Activated CD4-positive, alpha-beta T cell treated with anti-CD3 and anti-CD28 coated beads for 1 hour (primary cell): ENCODE results near the gene RAB11FIP2.

Experiments
- DNase-seq: peaks from one replicate; pipeline ENCODE4 v3.0.0-alpha.2; 2020

RAB11FIP2 gene

DNA sequence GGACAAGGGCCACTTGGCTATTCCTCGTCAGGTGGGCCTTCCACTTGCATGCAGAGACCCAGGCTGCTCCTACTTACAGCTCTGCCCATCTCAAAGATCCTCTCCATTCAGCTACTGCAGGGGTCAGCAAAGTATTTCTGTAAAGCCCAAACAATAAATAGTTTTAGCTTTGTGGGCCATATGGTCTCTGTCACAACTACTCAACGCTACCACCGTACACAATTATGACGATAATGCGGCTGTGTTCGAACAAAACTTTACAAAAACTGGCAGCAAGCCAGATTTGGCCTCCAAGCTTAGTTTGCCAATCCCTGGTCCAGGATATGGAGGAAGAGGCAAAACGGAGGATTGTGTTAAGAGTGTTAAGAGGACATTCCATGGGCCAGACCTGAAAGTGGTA, 12.8 kb downstream of the RAB11FIP2 start:
- no peak for DNase-seq

DNA sequence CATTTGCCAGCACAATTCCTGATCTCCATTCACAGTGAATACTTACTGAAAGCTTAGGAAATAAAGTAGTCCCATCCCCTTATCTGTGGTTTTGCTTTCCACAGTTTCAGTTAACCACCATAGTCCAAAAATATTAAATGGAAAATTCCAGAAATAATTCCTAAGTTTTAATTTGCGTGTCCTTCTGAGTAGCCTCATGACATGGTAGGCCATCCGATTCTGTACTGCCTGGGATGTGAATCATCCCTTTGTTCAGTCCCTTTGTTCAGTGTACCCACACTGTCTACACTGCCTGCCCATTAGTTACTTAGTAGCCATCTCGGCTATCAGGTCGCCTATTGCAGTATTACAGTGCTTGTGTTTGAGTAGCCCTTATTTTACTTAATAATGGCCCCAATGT, 14.2 kb downstream of the RAB11FIP2 start:
- DNase-seq: no peak

DNA sequence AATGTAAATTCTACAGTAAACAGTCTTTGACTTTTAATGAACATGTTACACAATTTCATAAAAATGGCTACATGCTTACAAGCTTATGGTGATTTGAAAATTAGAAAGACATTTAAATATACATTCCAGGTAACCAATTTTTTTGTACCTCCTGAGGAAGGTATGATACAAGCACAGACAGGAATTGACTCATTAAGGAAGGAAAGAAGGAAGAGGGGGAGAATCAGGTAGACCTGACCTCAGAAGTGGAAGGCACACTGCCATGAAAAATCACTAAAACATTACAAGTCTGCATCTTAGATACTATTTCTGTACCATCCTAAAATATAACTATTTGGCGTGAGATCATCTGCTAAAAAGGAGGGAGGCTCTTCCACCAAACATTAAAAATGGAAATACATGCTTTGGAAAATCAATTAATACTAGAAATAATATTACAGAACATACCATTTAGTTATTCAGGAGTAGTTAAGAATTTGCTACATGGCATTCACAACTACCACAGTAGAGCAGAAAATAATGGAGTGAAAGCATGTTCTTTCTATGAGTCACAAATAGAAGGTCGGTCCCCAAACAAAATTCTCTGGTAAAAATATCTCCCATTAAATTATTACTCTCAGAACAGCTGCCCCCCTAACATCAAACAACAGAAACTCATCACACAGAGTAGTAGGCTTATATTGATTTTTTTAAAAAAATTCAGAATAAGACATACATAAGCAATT, 15.2 kb downstream of the RAB11FIP2 start:
- no peak for DNase-seq

DNA sequence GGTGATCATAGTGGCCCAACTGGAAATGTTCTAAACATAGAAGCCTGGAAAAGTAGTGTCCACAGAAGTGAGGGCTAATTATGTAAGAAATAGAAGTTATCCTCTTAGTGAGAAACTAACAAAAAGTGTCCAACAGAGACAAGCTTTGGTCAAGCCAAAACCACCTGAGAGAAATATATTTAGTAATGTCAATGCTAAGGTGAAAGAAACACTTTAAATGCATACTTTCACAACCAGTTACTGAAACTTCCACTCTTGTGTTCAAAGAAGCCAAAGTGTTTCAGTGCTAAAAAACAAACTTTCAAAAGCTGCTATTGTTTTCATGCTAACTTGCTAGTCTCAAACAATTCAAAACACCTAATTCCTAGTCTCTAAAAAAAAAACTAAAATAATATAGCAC, 18.1 kb downstream of the RAB11FIP2 start:
- no peak for DNase-seq

DNA sequence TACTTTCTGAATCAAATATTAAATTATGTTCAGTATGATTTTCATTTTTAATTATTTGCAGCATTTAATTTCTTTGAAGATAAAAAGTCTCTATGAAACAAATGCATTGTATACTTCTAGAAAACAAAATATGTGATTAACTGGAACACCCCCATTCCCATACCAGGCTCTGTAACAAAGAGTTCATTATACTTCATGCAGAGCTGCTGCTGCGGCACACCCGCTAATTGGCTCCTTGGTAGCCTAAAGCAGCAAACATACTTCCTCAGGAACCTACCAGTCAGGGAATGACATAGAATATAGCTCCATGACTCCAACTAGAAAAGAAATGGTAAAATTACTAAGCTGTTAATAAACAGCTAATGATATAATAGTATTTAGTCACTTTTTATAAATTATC, 19.3 kb downstream of the RAB11FIP2 start:
- no peak for DNase-seq

DNA sequence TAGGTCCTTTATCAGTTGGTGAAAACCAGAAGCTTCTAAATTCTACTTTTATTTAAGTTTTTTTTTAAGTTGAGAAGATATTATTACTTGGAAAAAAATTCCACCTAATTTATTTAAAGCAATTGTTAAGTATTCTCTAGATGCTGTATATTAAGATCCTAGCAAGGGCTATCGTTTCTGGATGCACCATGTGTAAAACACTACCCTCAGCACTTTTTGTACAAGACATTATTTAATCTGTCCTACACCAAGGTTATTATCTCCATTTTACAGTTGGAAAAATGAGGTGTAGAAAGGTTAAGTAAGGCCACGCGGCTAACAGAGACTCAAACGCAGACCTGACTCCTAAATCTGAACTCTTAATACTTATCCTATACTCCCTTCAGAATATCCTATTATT, 19.8 kb downstream of the RAB11FIP2 start:
- no peak for DNase-seq

DNA sequence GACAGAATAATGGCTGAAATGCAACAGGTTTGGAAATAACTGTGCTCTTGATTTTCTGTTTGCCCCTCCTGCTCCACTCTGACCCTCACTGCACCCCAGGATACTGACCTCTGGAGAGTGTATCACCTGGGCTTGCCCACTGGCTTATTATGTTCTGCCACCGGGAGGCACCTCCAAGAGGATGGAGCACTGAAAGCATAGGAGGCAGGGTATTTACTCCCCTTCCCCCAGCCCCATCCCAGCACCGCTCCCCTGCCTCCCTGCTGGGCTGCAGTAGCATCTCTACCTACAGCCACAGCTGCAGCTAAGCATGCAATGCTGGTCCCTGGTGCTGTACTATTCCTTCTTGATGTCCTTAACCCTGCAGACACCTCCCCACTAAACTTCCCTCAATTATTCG, 26.4 kb downstream of the RAB11FIP2 start:
- DNase-seq: no peak

DNA sequence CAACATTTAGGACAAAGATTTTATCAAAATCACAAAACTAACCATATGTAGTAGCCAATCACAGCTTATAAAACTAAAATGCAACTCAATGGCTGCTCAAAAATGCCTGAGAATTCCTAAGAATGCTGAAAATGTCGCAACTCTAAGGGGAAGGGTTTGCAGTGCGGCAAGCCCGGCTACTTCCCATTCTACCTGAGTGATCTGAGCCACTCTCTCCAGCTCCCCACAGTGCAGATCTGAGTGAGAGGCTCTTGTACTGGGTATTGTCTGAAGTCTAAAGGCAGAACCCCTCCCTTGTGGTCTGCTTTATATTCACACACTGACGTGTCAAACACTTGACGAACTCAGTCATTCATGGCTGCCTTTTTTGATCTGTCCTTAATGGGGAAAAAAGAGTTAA, 28.9 kb downstream of the RAB11FIP2 start:
- DNase-seq: no peak

DNA sequence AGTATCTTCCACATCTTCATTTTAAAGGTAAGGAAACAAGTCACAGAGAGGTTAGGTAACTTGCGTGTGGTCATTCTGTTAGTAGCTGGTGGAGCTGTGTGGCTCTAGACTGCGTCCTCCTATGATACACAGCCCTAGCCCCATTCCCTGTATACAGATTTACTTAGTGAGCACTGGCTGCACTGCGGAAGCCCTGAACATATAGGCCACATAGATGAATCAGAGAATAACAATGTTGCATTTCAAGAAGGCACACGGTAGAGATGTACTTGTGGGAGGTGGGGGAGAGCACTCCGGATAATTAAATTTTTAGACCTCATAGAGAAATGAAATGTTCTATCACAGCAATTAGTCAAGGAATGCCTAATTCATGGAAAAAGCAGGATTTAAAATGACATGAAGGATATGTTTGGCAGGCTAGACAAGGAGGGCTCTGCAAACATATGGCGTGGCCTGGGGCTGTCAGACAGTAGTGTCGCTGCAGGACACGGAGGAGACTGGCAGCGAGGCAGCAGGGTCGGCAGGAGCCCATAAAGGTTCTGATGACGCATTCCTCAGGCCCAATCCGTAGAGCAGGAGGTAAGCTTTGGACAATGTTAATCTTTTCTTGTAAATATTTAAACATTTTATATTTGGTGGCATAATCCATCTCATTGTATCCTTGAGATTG, 29.5 kb downstream of the RAB11FIP2 start:
- DNase-seq: no peak

DNA sequence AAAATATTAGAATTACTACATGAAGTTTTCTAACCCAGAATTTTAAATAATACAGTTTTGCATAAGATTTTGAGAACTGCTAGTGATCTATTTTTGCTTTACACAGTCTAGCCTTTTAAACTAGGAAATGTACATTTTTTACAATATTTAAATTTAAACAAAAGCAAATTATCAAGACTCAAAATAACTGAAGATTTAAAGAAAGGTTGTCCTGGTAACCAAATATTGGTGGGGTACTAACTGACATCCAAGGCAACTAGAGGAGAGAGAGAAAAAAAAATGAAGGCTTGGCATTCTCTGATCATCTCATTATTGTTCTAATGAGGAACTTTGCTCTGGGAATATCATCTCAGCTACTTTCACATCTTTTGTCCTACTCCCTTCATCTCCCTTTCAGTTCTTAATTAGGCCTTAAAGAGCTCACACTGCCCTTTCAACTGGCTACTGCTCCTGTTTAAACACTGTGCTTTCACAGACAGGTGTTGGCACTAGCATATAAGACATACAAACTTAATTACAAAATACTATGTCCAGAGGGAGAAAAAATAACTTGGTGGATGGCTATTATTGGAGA, 33.7 kb downstream of the RAB11FIP2 start:
- no peak for DNase-seq

DNA sequence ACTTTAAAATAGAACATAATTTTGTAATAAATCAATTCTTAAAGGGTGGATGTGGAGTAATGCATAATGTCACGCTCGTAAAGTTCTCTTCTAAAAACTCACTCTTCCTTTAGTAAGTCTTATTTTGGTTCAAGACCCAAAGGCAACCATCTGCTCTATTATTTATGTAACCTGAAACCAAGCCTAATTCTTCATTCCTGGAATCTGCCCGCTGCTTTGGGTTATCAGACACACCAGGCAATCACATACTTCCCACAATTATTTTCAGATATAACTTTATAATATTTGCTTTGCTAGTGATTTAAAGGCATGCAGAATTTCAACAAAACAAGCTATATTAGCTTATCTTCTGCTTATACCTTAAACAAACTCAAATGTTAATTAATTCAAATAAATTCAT, 39.0 kb downstream of the RAB11FIP2 start:
- no peak for DNase-seq

DNA sequence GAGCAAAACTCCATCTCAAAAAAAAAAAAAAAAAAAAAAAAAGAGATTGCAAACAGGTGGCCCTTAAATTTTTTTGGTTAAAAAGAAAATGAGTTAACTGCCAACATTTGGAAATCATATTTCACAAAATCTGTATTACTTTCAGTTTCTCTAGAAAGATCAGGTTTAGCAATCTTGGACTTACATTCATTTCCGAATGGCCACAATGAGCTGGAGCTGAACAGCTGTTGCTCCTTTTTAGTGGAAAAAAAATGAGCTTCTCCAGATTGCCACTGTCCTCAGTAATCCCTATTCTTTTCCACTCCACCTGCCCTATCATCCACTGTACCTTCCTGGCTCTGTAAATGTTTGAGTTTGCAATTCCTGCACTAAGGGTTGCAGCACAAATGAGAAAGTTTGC, 43.6 kb downstream of the RAB11FIP2 start:
- DNase-seq: no peak

DNA sequence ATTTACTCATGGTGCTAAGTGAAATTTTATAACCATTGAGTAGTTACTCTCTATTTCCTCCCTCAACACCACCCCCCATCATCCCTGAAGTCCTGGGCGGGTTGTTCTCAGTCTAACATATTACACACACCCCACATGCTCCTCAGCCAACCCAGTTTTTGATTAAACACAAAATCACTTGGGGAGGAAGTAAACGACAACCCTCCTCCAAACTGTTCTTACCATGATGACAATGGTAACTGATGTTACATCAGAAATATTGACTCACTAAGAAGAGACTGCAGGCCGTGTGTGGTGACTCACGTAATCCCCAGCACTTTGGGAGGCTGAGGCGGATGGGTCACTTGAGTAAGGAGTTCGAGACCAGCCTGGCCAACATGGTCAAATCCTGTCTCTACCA, 44.2 kb downstream of the RAB11FIP2 start:
- DNase-seq: no peak

DNA sequence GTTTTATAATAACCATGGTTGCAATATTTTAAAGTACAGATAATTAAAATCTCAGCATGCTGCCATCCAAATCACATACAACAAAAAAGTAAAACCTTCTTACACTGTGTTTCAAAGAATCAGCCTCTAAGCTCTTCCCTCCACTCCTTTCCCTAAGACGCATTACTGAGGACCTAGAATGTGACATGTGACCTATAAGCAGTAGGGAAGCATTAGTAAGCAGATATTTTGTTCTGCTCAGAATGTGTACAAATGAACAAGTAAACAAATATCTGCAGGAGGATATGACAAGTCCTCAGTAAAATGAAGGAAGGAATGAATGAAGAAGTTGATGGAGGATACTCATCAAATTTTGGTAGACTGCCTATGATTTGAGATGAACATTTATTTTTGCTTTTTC, 49.1 kb downstream of the RAB11FIP2 start:
- no peak for DNase-seq

DNA sequence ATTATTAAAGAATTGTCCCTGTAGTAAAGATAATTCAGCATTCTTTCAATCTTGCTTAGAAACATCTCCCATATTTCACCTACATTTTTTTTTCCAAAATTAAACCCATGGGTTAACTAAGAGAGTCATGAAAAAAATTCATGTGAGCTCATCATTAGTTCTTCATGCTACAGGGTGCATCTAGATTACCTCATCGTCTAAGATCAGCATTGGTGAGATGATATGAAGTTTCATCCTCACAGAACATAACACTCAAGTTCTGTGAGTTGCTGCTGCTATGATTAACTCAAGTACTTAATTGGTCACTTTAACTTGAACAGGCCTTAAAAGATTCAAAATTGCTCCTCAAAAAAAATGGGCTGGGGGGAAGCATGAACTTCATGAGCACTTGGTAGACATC, 50.0 kb downstream of the RAB11FIP2 start:
- no peak for DNase-seq

DNA sequence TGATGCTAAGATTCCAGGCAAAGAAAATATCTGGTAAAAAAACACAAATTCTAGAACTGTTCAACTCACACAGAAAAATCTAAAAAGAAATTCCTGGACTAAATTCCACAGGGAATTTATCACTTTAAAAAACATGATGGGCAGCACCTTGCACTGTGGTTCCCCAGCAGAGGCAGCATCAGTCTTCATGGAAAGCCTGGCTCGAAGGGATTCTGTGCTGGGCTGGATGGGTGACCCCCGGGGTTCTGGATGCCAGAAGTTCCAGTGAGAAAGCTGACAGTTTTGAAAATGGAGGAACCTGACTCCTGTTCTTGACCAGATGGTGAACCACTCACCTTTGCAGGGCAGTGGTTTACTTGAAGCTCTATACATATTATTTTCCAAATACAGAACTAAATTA, 52.0 kb downstream of the RAB11FIP2 start:
- no peak for DNase-seq

DNA sequence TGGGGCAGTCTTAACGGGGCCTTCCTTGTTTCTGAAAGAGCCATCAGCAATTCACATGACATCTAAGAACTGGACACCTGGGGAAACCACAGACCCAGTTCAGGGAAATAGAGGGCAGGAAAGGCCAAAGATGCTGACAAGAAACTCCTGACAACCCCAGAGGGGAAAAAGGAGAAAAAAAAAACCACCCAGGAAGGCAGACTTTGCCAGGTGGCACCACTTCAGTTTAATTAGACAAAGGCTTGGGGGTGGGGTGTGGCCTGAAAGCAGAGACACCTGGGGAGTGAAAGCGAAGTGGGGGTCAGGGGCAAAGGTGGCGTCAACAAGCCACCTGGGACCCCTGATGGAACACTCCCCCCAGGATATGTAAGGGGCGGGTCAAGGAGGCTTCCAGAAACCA, 53.6 kb downstream of the RAB11FIP2 start:
- no peak for DNase-seq

DNA sequence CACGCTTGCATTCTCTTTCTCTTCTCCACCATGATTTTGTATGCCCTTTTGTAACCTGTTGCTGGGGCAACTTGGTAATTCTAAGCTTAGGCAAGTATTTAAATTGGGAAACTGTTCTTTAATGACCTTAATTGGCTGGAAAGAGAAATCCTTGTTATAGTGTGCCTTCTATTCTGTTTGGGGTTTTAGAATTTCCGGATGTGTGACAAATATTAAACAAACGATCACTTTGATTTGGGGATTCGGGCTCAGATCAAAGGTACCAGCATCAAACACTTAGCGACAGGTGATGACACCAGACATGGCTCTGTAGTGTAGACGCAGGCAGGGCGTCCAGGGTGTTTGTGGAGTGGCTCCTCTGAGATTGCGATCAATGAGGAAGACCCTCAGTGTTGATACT, 55.0 kb downstream of the RAB11FIP2 start:
- DNase-seq: no peak

DNA sequence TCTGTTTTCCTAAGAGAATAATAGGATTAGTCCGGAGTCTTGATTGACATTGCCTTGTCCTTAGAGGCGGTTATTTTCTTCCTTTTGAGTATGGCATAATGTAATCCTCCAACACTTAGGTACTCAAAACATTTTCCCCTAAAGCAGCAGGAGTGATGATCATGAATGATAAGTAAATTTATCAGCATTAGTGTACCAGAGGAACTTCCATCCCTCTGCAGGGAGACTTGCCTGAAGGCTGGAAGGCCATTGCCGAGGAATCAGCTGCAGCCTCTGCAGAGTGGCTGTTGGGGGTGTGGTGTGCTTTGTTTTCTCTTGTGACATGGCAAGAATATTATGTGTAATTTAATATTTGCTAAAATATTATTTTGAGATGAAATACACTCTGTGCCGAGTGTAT, 56.8 kb downstream of the RAB11FIP2 start:
- no peak for DNase-seq

DNA sequence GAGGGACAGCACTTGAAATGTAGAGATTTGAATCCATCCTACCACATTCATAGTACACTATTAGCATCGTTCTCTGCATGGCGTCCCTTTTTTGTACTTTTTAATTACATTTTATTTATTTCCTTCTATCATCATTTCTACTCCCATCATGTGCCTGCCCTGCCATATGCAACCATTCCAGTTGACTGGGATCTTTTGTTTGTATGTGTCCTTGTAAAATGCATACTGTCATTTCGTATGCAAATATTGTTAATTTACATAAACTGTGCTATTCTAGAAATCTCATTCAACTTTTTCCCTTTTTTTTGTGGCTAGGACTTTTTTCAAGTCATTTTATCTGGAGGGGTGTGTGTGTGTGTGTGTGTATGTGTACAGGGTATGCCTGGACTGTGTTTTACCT, 57.9 kb downstream of the RAB11FIP2 start:
- no peak for DNase-seq

DNA sequence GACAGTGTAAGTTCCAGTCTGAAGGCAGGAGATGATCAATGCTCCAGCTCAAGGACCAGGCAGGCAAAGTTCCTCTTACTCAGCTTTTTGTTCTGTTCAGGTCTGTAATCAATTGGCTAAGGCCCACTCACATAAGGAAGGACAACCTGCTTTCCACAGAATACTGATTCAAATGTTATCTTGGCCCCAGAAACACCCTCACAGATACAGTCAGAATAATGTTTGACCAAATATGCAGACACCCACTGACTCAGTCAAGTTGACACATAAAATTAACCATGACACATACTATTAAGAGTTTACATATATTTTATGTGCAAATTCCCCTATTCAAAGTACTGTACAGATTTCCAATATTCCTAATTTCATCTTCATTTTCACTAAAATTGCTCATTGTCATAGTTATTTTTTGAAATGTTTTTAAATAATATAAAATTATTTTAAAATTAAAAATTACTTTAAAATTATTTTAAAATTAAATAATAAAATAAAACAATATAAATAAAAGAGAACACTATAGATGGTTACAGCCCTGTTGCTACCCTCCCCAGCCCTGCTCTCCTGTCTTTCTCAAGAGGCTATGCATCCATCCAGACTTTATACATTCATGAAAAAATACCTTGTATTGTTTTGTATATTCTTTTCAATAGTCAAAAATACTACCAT, 59.4 kb downstream of the RAB11FIP2 start:
- no peak for DNase-seq

DNA sequence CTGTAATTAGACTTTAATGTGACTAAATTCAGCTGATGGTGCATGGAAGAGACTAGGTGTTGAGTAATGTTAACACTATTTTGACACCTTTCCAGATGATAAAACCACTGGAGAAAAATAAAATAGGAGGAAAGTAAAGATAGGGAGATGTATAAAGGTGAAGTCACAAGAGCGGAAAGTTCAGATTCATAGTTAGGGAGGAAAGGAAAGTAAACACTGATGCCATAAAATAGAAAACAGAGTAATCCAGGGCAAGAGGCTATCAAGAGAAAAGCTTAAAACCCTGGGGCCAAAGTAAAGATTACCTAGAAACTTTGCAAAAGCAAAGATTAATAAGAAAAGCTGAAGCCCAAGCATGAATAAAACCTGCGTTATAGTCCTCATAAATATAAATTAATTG, 62.8 kb downstream of the RAB11FIP2 start:
- DNase-seq: no peak

DNA sequence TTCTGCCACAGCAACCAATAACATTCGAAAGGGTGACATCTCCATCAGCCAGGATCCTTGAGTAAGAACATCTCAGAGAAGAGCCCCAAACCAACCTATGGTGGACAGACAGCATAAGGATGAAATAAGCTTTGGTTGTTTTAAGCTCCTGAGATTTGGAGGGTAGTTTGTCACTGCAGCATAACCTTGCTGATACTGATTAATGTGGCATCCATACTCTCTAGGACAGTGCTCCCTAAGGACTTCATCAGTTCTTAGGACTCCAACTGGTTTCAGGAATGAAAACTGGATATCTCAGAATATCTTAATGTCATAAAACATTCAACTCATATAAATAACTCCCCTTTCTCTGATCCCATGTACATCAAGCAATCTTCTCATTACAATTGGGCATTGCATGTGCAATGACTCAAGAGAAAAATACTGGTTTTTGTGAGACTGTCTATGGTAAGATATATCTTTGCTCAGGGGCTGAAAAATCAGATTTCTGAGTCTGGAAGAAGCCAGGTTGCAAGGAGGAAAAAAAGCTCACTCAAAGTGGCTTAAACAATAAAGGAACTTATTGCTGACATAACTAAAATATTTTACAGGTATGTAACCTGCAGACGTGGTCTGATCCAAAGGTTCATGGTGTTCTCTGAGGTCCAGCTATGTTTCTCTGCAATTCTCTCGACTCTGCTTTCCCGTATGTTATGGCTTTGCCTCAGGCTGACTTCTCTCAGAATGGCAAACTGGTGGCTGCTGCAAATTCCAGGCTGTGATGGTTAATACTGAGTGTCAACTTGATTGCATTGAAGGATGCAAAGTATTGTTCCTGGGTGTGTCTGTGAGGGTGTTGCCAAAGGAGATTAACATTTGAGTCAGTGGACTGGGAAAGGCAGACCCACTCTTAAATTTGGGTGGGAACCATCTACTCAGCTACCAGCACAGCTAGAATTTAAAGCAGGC, 65.7 kb downstream of the RAB11FIP2 start:
- DNase-seq: no peak
